GM21526 (cell line): ENCODE measurements around the gene TWF2.

Source experiments
- ATAC-seq: cut with Tn5 transposase; IDR thresholded peaks from one replicate; pipeline ENCODE4 v1.9.1; 2021; ENCODE audit warnings: moderate library complexity; ENCODE audit not compliant: unreplicated experiment, low FRiP score

The TWF2 gene

GRCh38 chr3:52259035-52259434, 20.1 kb upstream of the TWF2 start:
- no peak for ATAC-seq

GRCh38 chr3:52257911-52258310, 19.0 kb upstream of the TWF2 start:
- ATAC-seq = no peak

GRCh38 chr3:52256622-52257021, 17.7 kb upstream of the TWF2 start:
- ATAC-seq = no peak

- no peak for ATAC-seq
Observed at GRCh38 chr3:52256159-52256558, 17.2 kb upstream of the TWF2 start.

- ATAC-seq = no peak
Observed at GRCh38 chr3:52254608-52255007, 15.7 kb upstream of the TWF2 start.

GRCh38 chr3:52253314-52254304, 14.7 kb upstream of the TWF2 start:
- peak; percentile 74 for ATAC-seq

- no peak for ATAC-seq
Observed at GRCh38 chr3:52250122-52250521, 11.2 kb upstream of the TWF2 start.

- no peak for ATAC-seq
Observed at GRCh38 chr3:52249683-52250082, 10.7 kb upstream of the TWF2 start.

- ATAC-seq = no peak
Observed at GRCh38 chr3:52248816-52249547, 10.0 kb upstream of the TWF2 start.

GRCh38 chr3:52248165-52248541, 9.2 kb upstream of the TWF2 start:
- ATAC-seq = no peak

- ATAC-seq = no peak
Observed at GRCh38 chr3:52247409-52248164, 8.6 kb upstream of the TWF2 start.

GRCh38 chr3:52246728-52247408, 7.9 kb upstream of the TWF2 start:
- no peak for ATAC-seq

- no peak for ATAC-seq
Observed at GRCh38 chr3:52246264-52246620, 7.3 kb upstream of the TWF2 start.

- ATAC-seq = no peak
Observed at GRCh38 chr3:52245322-52246263, 6.6 kb upstream of the TWF2 start, which contains the start of gene PPM1M. Gene PPM1M (plus strand): TSS chr3:52245759. CDS start chr3:52245825, 66 bp downstream.

- no peak for ATAC-seq
Observed at GRCh38 chr3:52243791-52244628, 5.1 kb upstream of the TWF2 start.

GRCh38 chr3:52242039-52242438, 3.1 kb upstream of the TWF2 start:
- ATAC-seq = no peak

GRCh38 chr3:52240886-52241370, 2.0 kb upstream of the TWF2 start:
- ATAC-seq = no peak
